GM19043 (cell line): Measurements from ENCODE around the gene DDX10.
"Not testable (repeated sequence)": the region's sequence is repeated elsewhere in the genome, so short reads cannot be mapped to it uniquely, and the experiment has no call there.

Experiments used
- ATAC-seq: cut with Tn5 transposase; IDR thresholded peaks from one replicate; pipeline ENCODE4 v1.9.1; 2021; ENCODE audit warnings: low read depth; ENCODE audit not compliant: unreplicated experiment

DDX10 gene

DNA sequence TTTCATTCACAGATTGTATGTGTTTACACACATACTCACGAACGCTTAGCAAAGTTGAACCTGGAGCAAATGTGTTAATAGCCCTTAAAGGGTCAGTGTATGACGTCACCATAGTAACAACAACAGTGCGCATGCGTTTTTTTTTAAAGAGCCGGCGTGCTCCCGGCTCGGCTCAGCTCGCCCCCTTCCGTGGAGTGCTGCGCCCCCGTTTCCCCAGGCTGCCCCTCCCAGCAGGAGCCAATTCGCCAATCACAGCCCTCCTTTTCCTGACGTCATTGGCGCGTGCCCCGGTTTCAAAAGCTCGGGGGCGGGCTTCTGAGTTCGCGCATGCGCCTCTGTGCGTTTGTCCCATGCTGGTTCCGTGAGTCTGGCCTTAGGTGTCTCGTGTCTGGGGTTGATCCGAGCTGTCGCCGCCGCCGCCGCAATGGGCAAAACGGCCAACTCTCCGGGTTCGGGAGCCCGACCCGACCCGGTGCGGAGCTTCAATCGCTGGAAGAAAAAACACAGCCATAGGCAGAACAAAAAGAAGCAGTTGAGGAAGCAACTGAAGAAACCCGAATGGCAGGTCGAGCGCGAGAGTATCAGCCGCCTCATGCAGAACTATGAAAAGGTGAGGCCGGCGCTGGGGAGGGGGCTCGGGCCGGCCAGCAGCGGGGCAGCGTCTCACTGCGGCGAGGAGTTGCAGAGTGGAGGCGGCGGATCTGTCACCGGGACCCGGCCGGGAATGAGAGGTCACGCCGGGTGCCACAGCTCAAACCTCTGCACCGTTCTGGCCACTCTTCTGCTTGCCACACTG is at the start of gene DDX10:
TSS of gene DDX10 (plus strand) at position 340 of the 796 bp plus-strand sequence. CDS start at position 425, 85 bp downstream.
- ATAC-seq, result peak; percentile 62

DNA sequence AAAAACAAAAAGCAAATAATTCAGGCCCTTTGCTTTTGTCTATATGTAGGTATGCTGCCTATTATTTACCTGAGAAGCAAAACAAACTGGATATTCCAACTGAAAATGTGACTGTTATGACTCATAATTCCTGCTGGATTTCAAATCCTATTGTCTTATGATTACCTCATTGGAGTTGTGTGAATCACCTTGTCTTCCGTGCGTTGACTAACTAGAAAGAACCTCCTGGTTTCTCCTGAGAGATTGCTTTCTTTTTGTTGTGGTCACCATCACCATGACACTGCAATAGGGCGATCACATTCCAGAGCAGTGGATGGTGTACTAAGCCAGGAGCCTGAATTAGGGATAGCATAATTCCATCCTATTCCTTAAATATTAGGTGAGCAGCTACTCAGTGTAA is 48.3 kb upstream of the DDX10 start:
- no peak for ATAC-seq

DNA sequence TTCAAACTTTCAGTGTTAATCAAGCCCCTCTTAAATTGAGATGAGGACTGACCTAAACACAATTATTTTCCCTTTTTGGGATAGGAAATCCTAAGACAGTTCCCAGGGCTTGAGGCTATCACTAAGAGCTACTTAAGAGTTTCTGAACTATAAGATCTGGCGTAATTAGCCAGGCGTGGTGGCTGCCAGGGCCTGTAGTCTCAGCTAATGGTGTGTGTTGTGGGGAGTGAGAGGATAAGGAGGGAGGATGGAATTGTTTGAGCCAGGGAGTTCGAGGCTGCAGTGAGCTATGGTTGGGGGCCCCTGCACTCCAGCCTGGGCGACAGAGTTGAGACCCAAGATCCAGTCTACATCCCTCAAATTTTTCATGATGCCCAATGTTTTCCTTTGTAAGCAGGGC is 47.8 kb upstream of the DDX10 start:
- ATAC-seq, result no peak

DNA sequence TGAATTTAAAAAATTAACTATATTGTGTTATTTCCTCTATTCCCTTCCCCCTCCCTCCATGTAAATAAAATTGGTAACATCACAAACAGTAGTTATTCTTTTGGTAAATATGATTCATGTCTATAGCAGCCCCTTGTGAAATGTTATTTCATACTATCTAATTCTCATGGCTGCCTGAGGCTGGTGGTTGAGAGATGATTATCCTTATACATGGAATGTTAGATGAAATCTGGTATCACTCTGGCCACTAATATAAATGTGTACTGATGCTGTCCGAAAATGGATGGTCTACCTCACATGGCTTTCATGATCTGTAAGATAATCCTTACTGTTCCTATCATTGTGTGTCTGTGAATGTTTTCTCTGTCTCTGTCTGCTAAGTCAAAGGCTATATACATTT is 46.3 kb upstream of the DDX10 start:
- no peak for ATAC-seq

DNA sequence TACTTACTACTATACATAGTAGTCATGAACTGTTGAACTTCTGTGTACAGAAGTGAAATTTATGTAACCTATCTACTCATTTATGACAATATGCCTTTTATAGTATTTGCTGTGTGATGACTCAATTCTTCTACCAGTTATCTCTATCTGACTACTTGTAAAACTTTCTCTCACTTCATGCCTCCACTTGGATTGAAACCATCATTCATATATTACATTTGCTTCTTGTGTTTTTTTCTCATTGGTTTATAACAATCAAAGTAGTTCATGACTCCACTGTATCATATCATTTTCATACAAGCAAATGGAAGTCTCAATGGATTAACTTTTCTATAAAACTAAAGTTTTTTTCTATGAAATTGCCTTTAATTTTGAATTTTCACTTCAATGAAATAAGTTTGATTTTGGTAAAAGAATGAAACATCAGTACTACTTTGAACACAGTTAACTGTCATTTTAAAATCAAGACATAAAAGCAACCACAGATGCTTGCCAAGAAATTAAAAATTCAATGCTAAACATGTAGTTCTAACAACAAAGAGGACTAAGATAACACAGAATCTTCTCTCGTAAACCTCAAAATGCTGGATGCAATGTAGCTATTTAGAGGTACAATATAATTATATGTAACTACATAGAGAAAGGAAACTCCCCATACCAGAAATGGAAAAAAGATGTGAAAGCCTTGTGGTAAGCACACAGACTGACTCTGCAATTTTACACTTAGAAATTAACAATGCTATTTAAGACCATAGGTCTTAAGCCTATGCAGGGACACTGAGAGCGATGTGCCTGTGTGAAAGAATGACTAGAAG is 43.7 kb upstream of the DDX10 start:
- peak; percentile 81 for ATAC-seq

DNA sequence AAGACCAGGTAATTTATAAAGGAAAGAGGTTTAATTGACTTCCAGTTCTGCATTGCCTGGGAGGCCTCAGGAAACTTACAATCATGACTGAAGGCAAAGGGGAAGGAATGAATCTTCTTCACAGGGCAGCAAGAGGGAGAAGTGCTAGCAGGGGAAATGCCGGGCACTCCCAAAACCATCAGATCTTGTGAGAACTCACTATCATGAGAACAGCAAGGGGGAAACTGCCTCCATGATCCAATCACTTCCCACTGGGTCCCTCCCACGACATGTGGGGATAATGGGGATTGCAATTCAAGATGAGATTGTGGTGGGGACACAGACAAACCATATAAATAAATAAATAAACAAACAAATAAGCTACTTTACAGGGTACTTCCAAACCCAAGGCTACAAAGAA is 42.5 kb upstream of the DDX10 start:
- ATAC-seq, result no peak

DNA sequence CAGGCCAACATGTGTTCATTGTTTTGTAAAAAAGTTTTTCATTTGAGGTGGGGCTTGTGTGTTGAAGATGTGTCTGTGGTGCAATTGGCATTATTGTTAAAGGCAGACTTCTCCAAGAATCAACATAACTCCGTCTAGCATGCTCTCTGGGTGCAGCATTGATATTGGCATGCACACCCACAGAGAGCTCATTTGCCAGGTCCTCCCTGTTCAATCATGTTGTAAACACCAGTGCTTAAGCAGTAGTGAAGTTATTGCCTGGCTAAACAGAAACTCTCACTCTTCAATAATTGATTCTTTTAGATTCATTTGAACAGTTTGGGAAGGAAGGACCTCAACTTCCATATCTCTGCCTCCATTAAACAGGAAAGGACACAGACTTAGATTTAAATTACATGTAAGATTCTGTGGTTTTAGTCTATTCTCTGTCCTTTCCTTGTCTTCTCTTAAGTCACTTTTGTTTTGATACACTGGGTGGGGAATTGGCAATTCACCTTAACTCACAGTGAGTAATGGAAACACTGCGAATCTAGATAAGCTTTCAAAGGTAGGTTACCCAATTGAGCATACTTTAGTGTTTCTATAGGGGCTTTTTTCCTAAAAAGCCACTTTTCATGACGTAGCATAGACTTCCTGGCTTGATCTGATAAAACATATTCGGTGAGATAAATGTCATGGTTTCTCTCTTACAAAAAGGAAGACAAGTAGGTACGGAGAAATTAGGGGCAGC is 40.5 kb upstream of the DDX10 start:
- no peak for ATAC-seq

DNA sequence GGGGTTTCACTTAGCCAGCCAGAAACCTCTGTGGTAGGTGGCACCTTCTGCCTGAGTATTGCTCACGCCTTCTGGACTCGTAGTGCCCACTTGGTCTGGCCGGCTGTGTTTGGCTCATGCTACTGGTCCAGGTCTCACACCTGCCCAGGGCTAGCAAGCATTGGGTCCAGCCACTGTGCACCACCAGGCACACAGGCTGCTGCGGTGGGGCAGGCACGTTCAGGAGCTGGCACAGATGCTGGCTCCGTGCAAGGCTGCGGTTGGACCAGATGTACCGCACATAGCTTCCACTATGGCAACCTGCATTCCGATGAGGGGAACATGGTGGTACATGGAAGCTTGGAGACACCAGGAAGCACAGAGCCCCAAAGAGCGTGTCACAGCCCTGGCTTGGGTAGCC is 36.5 kb upstream of the DDX10 start:
- no peak for ATAC-seq

DNA sequence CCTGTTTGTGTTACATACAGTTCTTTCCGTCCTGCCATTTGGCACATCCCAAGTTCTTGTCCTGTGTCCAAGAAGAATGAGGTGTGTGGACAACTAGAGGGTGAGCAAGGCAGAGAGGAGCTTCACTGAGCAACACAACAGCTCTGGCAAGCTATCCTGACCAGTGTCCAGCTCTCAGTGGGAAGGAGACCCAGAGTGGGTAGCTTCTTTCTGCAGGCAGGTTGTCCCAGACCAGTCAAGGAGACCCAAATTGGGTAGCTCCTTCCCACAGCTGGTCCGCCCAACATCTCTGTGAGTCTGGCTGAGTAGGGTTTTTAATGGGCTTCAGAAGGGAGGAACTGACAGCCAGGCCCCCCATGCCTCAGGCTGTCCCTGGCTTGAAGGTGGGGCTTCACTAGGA is 36.1 kb upstream of the DDX10 start:
- ATAC-seq, result no peak

DNA sequence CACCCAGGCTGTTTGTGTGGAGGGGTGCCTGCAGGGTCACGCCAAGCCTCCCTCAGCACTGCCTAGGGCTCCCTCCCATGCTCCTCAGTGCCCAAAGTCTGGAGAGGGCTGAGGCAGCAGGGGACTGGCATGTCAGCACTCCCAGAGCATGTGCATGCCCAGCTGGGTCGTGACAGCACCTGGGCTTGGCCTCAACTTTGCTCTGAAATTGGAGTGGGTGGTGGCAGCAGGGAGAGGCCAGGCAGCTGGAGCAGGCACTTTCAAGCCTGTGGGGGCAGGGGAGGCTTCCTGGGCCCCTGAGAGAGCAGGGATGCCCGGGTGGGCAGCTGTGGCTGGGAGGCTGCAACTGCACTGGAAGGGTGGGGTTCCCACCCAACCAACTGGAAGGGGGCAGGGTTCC is 35.6 kb upstream of the DDX10 start:
- no peak for ATAC-seq

DNA sequence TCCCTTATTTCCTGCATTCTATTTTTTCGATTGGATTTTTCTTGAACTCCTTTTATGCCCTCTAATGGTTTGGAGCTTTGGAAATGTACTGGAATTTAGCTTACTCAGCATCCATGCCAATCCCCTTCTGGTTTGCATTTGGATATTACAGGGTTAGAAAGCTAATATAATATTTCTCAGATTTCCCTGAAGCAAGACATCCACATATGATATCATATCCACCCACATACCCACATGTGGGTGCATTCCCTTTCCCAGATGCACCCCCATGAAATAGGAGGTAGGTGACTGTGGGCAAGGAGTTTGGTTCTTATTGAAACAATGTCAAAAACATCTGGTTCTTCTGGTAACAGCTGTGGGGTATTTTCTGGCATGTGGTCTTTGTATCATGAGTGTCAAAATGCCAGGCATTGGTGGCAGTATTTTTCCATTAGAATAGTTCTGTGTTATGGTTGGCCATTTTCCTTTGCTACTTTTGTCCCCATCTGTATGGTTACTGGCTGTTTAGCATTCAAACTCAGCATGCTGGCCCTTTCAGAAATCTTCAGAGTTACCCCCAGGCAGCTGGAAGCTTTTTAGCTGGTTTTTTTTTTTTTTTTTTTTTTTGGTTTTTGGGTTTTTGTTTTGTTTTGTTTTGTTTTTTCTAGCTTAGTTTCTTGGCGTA is 32.7 kb upstream of the DDX10 start:
- no peak for ATAC-seq

DNA sequence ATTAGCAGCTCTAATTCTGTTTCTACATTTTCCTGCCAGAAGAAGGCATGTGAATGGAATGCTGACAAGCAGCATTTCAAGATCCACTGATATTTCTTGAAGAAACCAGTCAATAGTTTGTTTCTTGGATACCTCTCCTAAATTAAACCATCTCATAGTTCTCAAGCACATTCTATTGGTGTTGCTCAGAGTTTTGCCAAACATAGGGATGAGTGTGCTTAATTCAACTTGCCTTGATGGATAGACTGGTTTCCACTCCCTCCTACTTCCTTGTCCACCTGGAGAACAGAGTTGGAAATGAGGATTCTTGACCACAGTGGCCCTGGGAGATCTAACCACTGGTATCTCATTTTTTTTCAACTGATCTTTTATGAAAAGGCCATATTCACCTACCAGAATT is 29.8 kb upstream of the DDX10 start:
- ATAC-seq, result no peak

DNA sequence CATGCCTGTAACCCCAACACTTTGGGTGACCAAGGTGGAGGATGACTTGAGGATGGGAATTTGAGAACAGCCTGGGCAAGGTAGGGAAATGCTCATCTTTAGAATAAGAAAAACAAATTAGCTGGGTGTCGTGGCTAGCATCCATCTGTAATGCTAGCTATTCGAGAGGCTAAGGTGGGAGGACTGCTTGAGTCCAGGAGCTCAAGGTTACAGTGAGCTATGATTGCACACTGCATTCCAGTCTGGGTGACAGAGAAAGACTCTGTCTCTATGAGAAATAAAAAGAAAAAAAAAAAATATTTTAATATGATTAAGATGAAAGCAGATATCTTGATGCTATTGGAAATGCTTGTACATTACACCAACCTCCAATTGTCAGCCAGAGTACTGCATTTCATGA is 28.6 kb upstream of the DDX10 start:
- ATAC-seq, result no peak

DNA sequence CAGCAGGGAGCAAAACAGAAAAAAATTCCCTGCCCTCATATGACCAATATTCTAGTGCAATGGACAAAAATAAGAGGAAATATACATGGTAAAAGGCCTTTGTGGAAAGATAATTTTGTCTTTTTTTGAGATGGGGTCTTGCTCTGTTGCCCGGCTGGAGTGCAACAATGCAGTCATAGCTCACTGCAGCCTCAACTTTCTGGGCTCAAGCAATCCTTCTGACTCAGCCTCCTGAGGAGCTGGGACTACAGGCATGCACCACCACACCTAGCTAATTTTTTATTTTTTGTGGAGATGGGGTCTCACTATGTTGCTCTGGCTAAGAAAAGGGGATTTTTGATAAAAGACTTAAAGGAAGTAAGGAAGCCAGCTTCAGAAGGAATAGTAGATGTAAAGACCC is 25.7 kb upstream of the DDX10 start:
- no peak for ATAC-seq

DNA sequence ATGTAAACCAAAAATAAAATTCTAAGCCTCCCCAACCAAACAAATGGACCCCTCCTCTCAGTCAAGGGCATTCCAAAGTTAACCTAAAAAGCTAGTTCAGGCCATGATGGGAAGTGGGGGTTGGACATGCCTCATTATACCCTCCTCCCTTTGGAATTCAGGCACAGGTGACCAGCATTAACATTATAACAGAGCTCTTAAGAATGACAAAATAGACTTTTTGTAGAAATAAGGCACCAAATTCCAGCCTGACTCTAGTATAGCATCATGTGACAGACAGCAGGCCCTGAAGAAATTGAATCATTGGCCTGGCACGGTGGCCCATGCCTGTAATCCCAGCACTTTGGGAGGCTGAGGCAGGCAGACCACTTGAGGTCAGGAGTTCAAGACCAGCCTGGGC is 23.1 kb upstream of the DDX10 start:
- ATAC-seq, result not testable (repeated sequence)

DNA sequence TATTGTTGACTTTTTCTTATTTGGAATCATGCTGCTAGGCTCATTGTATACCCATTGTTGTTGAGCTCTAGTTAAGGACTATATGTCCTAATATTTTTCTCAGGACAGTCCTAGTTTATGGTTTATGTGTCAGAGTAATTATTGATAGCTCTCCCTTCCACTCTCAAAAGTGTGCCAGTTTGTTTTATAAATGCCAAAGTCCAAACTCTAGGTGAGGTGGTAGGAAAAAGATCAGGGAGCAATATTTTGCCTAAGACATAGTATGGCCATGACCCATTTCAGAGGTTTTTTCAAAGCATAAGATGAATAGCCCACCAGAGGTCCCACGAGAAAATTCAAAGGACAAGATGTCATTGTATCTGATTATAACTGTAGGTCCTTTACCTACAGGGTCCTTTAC is 20.9 kb upstream of the DDX10 start:
- no peak for ATAC-seq

DNA sequence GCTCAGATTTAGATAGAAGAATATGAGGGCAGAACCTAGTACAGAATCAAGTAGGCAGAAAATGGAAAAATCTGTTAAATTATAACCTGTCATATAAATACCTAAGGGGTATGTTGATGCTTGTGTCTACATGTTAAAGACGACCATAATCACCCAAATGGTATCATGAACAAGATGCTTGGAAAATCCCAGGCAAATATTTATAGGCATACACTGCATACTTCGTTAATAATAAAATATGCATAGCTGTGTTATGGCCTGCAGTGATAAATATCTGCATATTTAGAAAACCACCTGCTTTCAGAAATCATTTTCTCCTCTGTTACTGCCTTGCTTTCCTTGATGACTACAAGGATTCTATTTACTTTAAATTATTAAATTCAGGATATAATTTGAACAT is 18.9 kb upstream of the DDX10 start:
- no peak for ATAC-seq

DNA sequence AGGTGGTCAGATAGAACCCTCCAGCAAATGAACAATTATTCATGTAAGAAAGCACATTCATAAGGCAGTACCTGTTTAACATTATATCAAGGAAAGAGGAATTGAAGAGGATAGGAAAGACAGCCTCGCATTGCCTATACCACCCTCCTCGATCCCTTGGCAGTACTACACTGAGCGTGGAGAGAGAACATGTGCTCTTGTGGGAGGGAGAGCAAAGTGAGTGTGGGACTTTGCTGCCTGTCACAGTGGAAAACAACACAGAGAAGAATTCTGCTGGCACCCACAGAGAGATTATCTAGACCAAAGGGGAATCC is 17.5 kb upstream of the DDX10 start:
- ATAC-seq, result no peak

DNA sequence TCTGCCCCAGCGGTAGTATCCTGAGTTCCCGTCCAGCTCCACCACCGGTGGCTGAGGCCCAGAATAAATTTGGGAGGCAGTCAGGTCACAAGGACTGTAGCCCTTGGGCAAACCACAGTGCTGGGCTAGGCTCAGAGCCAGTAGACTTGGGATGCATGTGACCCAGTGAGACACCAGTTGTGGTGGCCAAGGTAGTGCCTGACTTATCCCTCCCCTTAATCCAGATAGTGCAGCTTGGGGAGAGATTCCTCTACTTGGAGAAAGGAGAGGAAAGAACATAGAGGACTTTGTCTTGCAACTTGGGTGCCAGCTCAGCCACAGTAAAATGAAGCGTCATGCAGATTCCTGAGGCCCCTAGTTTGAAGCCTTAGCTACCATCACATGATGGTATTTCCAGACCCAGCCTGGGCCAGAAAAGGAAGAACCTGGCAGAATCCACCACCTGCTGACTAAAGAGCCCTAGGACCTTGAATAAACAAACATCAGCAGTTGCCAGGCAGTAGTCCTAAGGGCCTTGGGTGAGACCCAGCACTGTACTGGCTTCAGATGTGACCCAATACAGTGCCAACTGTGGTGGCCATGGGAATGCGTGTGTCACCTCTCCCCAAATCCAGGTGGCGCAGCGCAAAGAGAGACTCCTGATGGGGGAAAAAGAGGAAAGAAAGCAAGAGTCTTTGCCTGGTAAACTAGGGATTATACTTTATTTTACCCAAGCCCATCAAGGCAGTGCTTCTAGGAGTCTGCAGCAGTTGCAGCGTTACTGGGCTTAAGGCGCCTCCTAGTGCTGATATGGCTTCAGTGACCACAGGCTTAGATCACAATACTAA is 17.0 kb upstream of the DDX10 start:
- peak; percentile 92 for ATAC-seq

DNA sequence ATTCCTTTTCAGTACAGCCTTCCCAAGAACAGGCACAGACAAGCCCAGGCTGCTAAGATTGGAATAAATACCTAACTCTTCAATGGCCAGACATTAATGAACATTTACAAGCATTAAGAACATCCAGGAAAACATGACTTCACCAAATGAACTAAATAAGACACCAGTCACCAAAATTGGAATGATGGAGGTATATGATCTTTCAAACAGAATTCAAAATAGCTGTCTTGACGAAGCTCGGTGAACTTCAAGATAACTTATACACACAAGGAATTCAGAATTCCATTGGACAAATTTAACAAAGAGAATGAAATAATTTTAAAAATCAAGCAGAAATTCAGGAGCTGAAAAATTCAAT is 16.4 kb upstream of the DDX10 start:
- no peak for ATAC-seq
